CD4-positive, alpha-beta memory T cell (primary cell): ENCODE results near the gene GOLGA6D. TPM values are rescaled to one million over a fixed set of nuclear protein-coding genes. Genes with fewer than 3 reads are reported as not detected.
"Not testable (repeated sequence)": the region's sequence is repeated elsewhere in the genome, so short reads cannot be mapped to it uniquely, and the experiment has no call there.

ENCODE experiments used
- CTCF ChIA-PET: fragments of 350-600 bp; sonication (Branson Sonifier 250); formaldehyde crosslinking; loops from one replicate; lab custom pipeline; 2021; ENCODE audit warnings: inconsistent platforms; ENCODE audit not compliant: partially characterized antibody; lab: Charles Lee
- POLR2A ChIA-PET: fragments of 350-600 bp; sonication (Branson Sonifier 250); formaldehyde crosslinking; loops from one replicate; lab custom pipeline; 2021; ENCODE audit not compliant: partially characterized antibody; lab: Charles Lee
- DNase-seq, 5 donors: peaks; one replicate each; pipeline versions ENCODE4 v3.0.0 to v3.0.0-alpha.2; 2020 to 2022; ENCODE audit warnings: mixed read lengths in 1 of 5
- H3K27ac ChIP-seq: one replicate; pipeline ENCODE4 v1.7.0; 2013; ENCODE audit warnings: low read depth, low read length
- H3K27me3 ChIP-seq: 2 replicates; pipeline ENCODE4 v1.7.0; 2013; ENCODE audit warnings: mild to moderate bottlenecking, low read length, moderate library complexity; ENCODE audit not compliant: insufficient read depth
- H3K36me3 ChIP-seq: 2 replicates; pipeline ENCODE4 v1.7.0; 2013; ENCODE audit warnings: mild to moderate bottlenecking, low read length, moderate library complexity; ENCODE audit not compliant: insufficient read depth
- H3K4me1 ChIP-seq: 2 replicates; pipeline ENCODE4 v1.7.0; 2013; ENCODE audit warnings: mild to moderate bottlenecking, low read length, moderate library complexity; ENCODE audit not compliant: insufficient read depth
- H3K4me3 ChIP-seq, 2 donors: one replicate each; pipeline ENCODE4 v1.7.0; 2013; ENCODE audit warnings: low read length in 2 of 2, mild to moderate bottlenecking in 1 of 2
- H3K9me3 ChIP-seq, 2 donors: one replicate each; pipeline ENCODE4 v1.7.0; 2013; ENCODE audit warnings: low read length in 2 of 2, control low read depth in 1 of 2; ENCODE audit not compliant: control insufficient read depth in 1 of 2
- H3K27ac Mint-ChIP-seq, 7 donors: one replicate each; pipeline ENCODE4 v1.8.0; 2020 to 2021; ENCODE audit warnings: mixed read lengths in 7 of 7, mild to moderate bottlenecking in 6 of 7, inconsistent platforms in 3 of 7, moderate library complexity in 3 of 7
- H3K27me3 Mint-ChIP-seq, 2 donors: one replicate each; pipeline ENCODE4 v1.8.0; 2020 to 2021; ENCODE audit warnings: mixed read lengths in 2 of 2
- H3K36me3 Mint-ChIP-seq, 2 donors: one replicate each; pipeline ENCODE4 v1.8.0; 2020 to 2021; ENCODE audit warnings: mixed read lengths in 2 of 2, inconsistent platforms in 1 of 2, mild to moderate bottlenecking in 1 of 2
- H3K4me1 Mint-ChIP-seq, 4 donors: one replicate each; pipeline ENCODE4 v1.8.0; 2020 to 2021; ENCODE audit warnings: mixed read lengths in 4 of 4, mild to moderate bottlenecking in 1 of 4
- H3K4me3 Mint-ChIP-seq, 8 donors: one replicate each; pipeline ENCODE4 v1.8.0; 2020 to 2021; ENCODE audit warnings: mixed read lengths in 8 of 8, mild to moderate bottlenecking in 7 of 8, moderate library complexity in 6 of 8, inconsistent platforms in 3 of 8
- H3K9me3 Mint-ChIP-seq, 8 donors: one replicate each; pipeline ENCODE4 v1.8.0; 2020 to 2021; ENCODE audit warnings: mixed read lengths in 8 of 8, mild to moderate bottlenecking in 5 of 8, inconsistent platforms in 3 of 8, moderate library complexity in 1 of 8
- intact Hi-C: fragments of 100-400 bp; cut with micrococcal nuclease; formaldehyde crosslinking; loops from one replicate; pipeline ENCODE4 v1.15.1; 2023
- polyA plus RNA-seq, 2 donors: library from polyadenylated mRNA; unstranded; fragments of 300-500 nt; fragmentation: Illumina TruSeq; gene quantifications; one replicate each; pipeline ENCODE4 v1.2.3, GENCODE V29; 2021
- total RNA-seq, 2 experiments: library from RNA; stranded (reverse); gene quantifications; one replicate each; pipeline ENCODE4 v1.2.3, GENCODE V29; 2021

The GOLGA6D gene
- total and polyA plus RNA-seq, 4 experiments from 2014 or later: not detected

DNA sequence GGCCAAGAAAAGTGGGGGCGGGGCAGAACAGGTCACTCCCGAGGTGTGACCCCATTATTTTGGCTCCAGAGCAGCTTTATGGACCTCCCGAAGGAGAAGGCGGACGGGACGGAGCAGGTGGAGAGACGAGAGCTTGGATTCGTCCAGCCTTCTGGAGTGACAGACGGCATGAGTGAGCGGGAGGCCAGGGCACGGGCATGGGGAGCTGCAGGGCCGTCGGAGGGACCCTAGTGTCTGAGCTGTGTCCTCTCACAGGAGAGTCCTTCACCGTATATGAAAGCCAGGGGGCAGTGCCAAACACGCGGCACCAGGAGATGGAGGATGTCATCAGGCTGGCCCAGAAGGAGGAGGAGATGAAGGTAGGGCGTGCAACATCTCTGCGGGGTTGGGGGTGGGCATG lies 11.0 kb downstream of the GOLGA6D start:
- intact Hi-C loops, H3K36me3 Mint-ChIP-seq, H3K4me1 Mint-ChIP-seq, H3K27ac ChIP-seq, CTCF ChIA-PET, H3K4me1 ChIP-seq, POLR2A ChIA-PET, DNase-seq, H3K4me3 Mint-ChIP-seq, H3K4me3 ChIP-seq, H3K27me3 ChIP-seq, H3K36me3 ChIP-seq, H3K9me3 Mint-ChIP-seq, H3K27me3 Mint-ChIP-seq, H3K9me3 ChIP-seq, H3K27ac Mint-ChIP-seq: not testable (repeated sequence)

DNA sequence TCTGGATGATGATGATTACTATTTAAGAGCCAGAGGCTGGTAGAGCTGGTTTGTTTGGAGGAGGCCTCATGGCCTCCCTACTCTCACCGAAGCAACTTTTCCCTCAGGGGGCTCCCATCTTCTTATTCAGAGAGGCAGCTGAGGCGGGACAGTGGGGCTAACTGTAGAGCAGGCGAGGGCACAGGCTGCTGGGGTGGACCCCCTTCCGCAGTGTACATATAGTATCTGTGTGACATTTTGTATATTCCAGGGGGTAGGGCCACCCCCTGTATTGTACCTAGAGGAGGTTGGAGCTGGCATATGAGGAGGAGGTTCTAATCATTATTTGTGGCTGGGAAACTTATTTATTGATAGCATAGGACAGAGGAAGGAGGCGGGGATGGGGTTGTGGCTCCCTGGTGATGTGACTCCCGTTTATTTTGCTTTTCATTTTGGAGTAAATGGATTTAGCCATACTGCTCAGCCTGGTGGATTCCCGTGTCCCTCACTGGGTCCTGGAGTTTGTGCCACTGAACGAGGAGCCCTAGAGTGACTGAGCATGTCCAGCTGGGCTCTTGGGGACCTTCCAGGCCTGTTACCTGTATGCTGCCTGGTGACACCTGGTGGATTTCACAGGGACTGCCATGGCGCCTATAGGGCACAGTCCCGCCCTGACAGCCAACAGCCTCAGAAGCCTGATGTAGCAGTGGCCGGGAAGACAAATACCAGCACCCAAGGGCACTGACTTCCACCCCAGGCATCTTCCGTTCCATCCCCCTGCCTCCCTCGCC lies 16.1 kb downstream of the GOLGA6D start:
- CTCF ChIA-PET: interaction anchor here (0.6 to 1.8 kb wide), 2 partner anchors 192 to 269 kb away, joined by 3 to 6 read pairs; no protein-coding TSS in a partner anchor
- H3K4me3 Mint-ChIP-seq, H3K4me1 Mint-ChIP-seq, H3K9me3 Mint-ChIP-seq, H3K27me3 ChIP-seq, H3K4me1 ChIP-seq, H3K27me3 Mint-ChIP-seq, H3K4me3 ChIP-seq, H3K9me3 ChIP-seq, intact Hi-C loops, H3K36me3 ChIP-seq, H3K27ac ChIP-seq, POLR2A ChIA-PET, H3K27ac Mint-ChIP-seq, H3K36me3 Mint-ChIP-seq: not testable (repeated sequence)
- DNase-seq: peak in 2 of 5 donors; percentile 7 to 13

DNA sequence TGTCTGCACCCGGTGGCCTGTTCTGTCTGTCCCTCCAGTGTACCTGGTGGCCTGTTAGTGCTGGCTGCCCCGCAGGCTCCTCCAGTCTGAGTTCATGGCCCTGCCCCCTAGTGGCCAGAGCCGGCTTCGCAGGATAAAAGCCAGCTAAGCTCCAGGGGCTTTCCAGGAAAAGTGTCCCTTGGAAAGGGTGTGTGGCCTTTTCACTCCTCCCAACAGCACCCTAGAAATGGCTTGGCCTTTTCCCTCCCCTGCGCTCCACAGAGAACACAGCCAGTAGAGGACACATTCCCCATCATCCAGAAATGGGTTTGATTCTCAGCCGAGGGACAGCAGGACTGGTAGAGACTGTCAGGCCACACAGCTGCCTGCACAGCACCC lies 16.7 kb downstream of the GOLGA6D start:
- H3K27me3 Mint-ChIP-seq, H3K4me3 ChIP-seq, POLR2A ChIA-PET, H3K4me1 ChIP-seq, H3K36me3 ChIP-seq, H3K36me3 Mint-ChIP-seq, H3K9me3 Mint-ChIP-seq, intact Hi-C loops, H3K4me1 Mint-ChIP-seq, H3K27me3 ChIP-seq, H3K4me3 Mint-ChIP-seq, H3K27ac ChIP-seq, H3K9me3 ChIP-seq: not testable (repeated sequence)
- CTCF ChIA-PET: interaction anchor here (1.8 kb wide), 1 partner anchor 270 kb away, joined by 6 read pairs; no protein-coding TSS in a partner anchor
- peak; percentile 60 to 68 (median 64) for DNase-seq
- peak overlapping the region in 1 of 7 donors; percentile 76 for H3K27ac Mint-ChIP-seq

DNA sequence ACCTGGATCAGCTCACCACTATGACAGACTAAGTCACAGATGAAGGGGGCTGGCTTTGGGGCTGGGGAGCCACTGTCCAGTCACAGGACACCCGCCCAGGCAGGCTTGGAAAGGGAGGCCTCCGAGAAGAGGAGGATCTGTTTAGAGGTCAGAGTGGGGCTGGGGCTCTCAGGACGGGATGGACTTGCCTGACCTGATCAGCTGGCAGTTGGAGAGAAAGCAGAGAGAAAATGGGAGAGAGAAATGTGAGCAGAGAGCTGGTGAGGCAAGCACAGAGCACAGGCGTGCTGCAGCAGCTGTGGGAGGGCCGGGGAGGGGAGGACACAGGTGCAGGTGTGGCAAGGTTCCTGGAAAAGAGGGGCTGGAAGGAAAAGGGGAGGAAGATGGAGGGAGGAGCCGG lies 17.4 kb downstream of the GOLGA6D start:
- H3K4me1 Mint-ChIP-seq, H3K27ac Mint-ChIP-seq, H3K36me3 Mint-ChIP-seq, H3K27me3 ChIP-seq, H3K9me3 ChIP-seq, H3K4me3 Mint-ChIP-seq, H3K4me1 ChIP-seq, H3K9me3 Mint-ChIP-seq, H3K27ac ChIP-seq, H3K36me3 ChIP-seq, H3K4me3 ChIP-seq, DNase-seq, POLR2A ChIA-PET, intact Hi-C loops: not testable (repeated sequence)
- CTCF ChIA-PET: interaction anchor here (0.8 to 1.8 kb wide), 2 partner anchors 269 to 271 kb away, joined by 3 to 6 read pairs; no protein-coding TSS in a partner anchor
- H3K27me3 Mint-ChIP-seq: peaks cover 1 to 12% of the 10 kb centered on the region in 2 donors

DNA sequence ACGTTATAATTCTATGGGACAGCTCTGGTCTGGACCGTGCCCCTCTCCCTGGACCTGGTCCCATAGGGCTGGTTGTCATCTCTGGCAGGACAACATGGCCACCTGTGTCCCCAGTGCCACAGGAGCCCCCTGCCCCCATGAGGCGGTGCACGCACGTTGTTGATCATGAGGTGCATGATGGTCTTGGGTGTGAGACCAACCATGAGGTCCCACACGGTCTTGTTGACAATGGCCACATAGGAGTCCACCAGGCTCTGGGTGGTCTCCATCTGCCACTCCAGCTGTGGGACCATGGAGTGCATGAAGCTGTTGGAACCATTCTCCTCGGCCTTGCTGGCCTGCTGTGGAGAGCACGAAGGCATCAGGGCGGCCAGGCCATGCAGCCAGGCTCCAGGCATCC lies 19.7 kb downstream of the GOLGA6D start:
- H3K4me3 Mint-ChIP-seq: no peak overlapping the region
- POLR2A ChIA-PET: no interaction called here
- no peak for DNase-seq
- peaks cover 7 to 18% of the 10 kb centered on the region in 2 donors for H3K27me3 Mint-ChIP-seq
- no peaks in the 10 kb centered on the region for H3K9me3 Mint-ChIP-seq
- no peaks in the 10 kb centered on the region for H3K27me3 ChIP-seq
- H3K4me1 ChIP-seq: no peaks in the 10 kb centered on the region
- no peak overlapping the region for H3K27ac ChIP-seq
- CTCF ChIA-PET: interaction anchor here (0.8 kb wide), 1 partner anchor 273 kb away, joined by 3 read pairs; no protein-coding TSS in a partner anchor
- H3K36me3 Mint-ChIP-seq: no peaks in the 10 kb centered on the region
- H3K9me3 ChIP-seq: no peaks in the 10 kb centered on the region
- H3K36me3 ChIP-seq: no peaks in the 10 kb centered on the region
- intact Hi-C loops: no loop called here
- H3K4me3 ChIP-seq: no peak overlapping the region
- no peak overlapping the region for H3K27ac Mint-ChIP-seq
- no peaks in the 10 kb centered on the region for H3K4me1 Mint-ChIP-seq

DNA sequence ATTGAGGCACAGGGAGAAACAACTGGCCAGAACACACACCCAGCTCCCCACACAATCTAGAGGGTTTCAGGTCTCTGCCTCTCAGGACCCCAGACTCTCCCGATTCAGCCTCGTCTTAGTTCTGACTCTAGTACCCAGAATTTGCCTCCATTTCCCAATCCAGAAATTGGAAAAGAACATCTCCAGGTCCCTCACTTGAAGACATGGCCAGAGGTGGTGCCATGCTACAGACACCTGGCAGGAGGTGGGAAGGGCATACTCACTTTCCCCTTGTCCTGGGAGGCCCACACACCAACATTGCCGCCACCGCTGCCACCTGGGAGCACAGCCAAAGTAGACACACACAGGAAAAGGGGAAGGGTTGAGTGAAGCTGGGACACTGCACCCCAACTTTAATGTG lies 20.1 kb downstream of the GOLGA6D start:
- not testable (repeated sequence) for H3K27me3 ChIP-seq

DNA sequence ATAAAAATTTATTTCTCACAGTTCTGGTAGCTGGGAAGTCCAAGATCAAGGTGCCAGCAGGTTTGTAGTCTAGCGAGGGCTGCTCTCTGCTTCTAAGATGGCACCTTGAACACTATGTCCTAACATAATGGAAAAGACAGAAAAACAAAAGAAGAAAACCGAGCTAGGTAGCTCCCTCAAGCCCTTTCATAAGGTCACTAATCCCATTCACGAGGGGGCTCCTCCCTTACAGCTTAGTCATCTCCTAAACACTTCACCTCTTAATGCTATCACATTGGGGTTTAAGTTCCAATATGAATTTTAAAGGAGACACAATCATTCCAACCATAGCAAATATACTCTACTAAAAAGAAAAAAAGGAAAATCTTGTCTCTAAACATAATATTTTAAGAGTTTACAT lies 23.6 kb downstream of the GOLGA6D start:
- Histone ChIP-seq H3K4me3 (no peak overlapping the region), H3K27ac (no peak overlapping the region), H3K27me3 (no peaks in the 10 kb centered on the region), H3K36me3 (no peaks in the 10 kb centered on the region), H3K4me1 (peaks cover 4% of the 10 kb centered on the region), H3K9me3 (no peaks in the 10 kb centered on the region)
- Mint-ChIP-seq H3K27ac (no peak overlapping the region), H3K9me3 (no peaks in the 10 kb centered on the region), H3K4me1 (no peaks in the 10 kb centered on the region), H3K36me3 (no peaks in the 10 kb centered on the region), H3K4me3 (no peak overlapping the region), H3K27me3 (peaks cover 15 to 28% of the 10 kb centered on the region in 2 donors)
- ChIA-PET CTCF (interaction anchor here (1.1 kb wide), 1 partner anchor 99 kb away, joined by 3 read pairs; no protein-coding TSS in a partner anchor), POLR2A (no interaction called here)
- no peak for DNase-seq
- intact Hi-C loops: no loop called here

More for the DNA sequence above, 20.1 kb downstream of the GOLGA6D start:
- intact Hi-C loops, H3K4me1 ChIP-seq, H3K4me3 ChIP-seq, H3K4me3 Mint-ChIP-seq, H3K36me3 ChIP-seq, H3K27ac ChIP-seq, H3K4me1 Mint-ChIP-seq, H3K36me3 Mint-ChIP-seq, DNase-seq, H3K27ac Mint-ChIP-seq, POLR2A ChIA-PET, H3K9me3 ChIP-seq, H3K9me3 Mint-ChIP-seq: not testable (repeated sequence)
- peaks cover 10 to 20% of the 10 kb centered on the region in 2 donors for H3K27me3 Mint-ChIP-seq
- CTCF ChIA-PET: interaction anchor here (0.8 kb wide), 1 partner anchor 274 kb away, joined by 3 read pairs; no protein-coding TSS in a partner anchor
